ENCODE results near the gene GSG1L.
"Not testable (repeated sequence)": the region's sequence is repeated elsewhere in the genome, so short reads cannot be mapped to it uniquely, and the experiment has no call there.

Gene GSG1L

DNA sequence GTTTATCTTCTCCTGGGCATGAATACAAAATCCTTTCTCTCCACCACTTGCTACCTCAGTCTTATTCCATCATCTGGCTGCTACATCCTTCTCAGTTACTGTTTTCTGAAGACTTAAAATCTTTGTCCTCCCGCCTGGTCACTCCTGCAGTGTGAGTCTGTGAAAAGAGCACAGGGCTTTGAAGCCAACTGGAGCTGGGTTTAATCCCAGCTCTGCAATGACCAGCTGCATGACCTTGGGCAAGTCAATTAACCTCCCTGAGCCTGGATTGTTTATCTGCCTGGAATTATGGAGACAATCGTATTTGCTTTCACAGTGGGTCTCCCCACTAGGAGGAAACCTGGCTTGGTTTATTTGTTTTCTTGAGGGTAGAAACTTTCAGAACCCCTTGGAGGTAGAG, 183.2 kb downstream of the GSG1L start:
- DNase-seq: no peak

DNA sequence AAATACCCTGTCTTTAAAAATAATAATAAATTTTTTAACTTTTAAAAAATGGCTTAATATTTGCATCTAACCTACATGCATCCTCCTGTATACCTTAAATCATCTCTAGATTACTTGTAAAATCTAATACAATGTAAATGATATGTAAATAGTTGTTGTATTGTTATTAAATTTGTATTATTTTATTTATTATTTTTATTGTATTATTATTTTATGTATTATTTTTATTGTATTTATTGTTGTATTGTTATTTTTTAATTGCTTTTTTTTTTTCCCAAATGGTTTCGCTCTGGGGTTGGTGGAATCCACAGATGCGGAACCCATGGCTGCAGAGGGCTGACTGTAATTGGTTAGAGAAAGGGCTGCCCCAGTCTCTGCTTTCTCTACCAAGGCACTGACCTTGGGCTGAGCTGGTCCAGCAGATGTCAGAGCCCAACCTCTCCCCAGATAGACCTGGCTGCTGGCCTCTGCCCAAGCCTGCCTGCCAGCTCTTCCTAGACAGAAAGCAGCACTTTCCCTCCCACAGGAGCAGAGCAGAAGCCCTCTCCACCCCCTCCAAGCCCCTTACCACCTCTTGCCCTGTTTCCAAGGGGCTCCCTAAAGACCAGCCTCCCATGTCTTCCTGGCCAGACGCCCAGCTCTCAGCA, 183.8 kb downstream of the GSG1L start:
- DNase-seq: no peak

DNA sequence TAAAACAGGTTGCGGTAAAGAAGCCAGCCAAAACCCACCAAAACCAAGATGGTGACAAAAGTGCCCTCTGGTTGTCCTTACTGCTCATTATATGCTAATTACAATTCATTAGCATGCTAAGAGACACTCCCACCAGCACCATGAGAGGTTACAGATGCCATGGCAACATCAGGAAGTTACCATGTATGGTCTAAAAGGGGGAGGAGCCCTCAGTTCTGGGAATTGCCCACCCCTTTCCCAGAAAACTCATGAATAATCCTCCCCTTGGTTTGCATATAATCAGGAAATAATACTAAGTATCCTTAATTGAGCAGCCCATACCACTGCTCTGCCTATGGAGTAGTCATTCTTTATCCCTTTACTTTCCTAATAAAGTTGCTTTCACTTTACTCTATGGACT, 190.9 kb downstream of the GSG1L start:
- not testable (repeated sequence) for DNase-seq

DNA sequence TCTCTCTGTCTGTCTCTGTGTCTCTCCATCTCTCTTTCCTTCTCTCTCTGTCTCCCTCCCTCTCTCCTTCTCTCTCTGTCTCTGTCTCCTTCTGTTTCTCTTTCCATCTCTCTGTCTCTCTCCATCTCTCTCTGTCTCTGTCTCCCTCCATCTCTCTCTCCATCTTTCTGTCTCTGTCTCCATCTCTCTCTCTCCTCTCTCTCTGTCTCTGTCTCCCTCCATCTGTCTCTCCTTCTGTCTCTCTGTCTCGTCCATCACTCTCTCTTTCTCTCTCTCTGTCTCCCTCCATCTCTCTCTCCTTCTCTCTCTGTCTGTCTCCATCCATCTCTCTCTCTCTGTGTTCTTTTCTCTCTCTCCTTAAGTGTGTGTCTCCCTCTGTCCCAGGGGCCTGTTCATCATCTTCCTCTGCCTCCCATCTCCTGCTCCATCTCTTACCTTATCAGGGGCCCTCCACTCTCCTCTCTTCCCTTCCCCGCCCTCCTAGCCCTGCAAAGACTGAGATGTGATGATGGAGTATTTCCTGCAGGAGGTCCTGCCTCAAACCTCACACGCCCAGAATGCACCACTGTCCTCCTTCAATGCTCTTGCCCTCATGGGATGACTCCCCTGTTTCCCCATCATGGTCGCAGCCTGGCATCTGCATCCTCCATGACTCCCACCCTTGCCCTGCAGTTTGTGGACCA, 193.3 kb downstream of the GSG1L start:
- DNase-seq: no peak

DNA sequence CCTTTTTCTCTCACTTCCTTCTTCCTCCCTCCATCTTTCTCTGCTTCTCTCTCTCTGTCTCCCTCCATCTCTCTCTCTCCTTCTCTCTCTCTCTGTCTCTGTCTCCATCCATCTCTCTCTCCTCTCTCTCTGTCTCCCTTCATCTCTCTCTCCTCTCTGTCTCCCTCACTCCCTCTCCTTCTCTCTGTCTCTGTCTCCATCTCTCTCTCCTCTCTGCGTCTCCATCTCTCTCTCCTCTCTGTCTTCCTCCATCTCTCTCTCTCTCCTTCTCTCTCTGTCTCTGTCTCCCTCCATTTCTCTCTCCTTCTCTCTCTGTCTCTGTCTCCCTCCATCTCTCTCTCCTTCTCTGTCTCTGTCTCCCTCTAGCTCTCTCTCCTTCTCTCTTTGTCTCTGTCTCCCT, 194.1 kb downstream of the GSG1L start:
- no peak for DNase-seq

DNA sequence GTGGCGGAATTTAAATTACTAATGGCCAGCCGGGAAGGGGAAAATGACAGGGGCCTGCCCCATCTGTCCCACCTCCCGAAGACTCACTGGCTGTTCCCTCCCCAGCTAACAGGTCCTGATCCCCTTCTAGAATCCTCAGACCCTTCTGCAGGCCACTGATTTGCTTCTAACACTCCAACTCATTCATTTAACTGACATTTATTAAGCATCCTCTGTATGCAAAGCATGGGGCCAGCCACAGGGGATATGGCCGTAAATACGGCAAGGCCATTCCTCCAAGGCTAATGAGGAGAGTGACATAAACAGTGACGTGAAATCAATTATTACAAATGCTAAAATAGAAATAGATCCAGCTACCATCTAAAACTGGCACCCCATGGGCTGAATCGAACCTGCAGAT, 195.3 kb downstream of the GSG1L start:
- peak; percentile 59 to 82 for DNase-seq

DNA sequence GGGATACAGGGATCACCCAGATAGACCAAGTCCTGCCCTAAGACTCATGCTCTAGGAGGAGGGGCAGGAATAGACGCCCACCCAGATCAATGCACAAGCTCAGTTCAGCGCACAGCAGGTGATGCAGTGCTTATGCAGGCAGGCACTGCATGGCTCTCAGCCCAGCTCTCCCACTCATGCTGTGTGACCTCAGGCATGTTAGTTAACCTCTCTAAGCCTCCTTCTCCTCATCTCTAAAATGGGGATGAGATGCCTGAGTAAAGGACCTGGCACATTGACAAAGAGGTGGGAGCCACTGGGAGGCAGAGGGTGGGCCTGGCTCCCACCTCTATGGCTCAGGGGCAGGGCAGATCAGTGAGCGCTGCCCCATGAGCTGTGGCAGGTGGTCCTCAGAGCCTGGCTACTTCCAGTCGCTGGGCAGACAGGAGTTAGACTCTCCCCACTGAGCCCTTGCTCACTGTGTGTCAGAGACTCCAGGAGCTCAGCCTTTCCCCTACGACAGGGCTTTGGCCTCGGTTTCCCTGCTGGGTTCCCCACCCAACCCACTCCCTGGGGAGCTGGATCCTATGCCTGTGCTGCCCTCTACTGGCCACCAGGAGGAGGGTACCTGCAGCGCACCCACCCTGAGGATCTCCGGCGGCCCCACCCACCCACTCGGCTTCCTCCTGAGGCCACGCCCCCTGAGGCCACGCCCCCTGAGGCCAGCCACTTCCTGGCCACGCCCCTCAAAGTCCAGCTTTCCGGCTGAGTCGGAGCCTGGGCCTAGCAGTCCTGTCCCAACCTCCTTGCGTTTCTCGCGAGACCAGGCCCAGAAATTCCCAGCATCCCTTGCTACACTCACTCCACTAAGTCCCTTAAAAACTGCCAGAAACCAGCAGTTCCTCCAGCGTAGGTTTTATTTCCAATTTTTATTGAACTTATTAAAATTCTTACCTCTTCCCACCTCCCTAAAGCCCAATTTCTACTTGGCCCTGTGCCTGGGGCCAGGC, 196.1 kb downstream of the GSG1L start:
- peak; percentile 47 to 83 for DNase-seq

DNA sequence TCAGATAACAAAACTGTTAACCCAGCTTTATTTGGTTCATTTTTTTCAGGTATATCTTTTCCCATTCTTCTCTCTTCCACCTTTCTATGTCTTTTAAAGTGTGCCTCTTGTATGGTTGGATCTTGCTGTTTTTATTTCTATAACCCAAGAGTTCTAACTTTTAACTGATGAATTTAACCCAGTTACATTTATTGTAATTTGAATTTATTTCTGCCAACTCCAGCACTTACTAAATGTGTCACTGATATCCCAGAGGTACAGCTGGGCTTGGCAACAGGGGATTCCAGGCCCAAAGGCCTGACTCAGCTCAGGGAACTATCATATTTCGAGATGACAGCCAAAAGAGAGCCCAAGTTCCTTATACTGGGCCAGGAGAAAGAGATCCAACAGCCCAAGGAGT, 200.1 kb downstream of the GSG1L start:
- no peak for DNase-seq

DNA sequence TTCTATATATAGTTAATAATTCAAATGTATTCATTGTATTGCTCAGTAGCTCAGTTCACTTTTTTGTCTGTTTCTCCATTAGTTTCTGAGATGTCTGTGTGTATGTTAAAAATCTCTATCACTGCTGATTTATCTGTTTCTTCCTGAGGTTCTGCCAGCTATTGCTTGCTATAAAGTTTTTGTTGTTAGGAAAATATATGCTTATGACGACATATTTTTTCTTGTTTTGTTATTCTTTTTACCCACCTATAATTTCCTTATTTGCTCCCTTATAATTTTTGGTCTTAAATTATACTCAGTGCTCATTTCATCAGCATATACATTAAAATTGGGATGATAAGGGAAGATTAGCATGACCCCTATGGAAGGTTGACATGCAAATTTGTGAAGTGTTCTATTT, 200.6 kb downstream of the GSG1L start:
- DNase-seq: no peak

DNA sequence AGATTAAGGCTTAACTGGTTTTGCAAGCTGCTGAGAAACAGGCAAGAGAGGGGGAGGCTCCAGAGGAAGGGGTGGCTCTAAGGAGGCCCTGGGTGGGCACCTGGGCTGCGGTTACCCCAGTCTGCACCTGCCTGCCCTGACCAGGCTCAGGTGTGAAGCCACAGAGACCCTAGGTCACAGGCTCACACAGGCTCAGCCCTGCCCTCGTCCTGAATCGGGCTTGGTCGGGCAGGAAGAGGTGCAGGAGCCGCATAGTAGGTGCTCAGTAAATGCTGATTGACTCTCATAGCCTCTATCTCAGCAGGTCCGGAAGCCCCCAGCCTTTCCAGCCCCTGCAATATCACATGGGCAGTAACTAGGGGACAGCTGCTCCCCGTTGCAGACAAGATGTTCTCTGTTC, 203.4 kb downstream of the GSG1L start:
- no peak for DNase-seq

DNA sequence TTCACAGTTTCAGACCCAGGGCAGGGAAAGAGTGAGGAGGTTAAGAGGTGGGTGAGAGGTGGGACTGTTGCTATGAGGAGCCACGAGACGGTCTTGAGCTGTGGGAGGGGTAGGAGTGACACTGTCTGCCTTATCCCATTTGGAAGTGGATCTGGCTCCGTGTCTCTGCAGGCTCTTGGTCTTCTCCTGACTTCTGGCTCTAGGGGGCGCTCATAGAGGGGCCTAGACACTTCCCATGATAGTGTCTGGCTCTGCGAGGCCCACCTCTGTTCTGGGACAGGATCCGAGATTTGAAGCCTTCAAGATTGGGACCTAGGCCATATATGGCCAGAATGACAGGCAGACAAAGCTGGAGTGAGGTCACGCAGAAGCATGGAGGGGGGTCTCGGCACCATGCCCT, 204.5 kb downstream of the GSG1L start:
- peak in 1 of 2 experiments; percentile 16 for DNase-seq

DNA sequence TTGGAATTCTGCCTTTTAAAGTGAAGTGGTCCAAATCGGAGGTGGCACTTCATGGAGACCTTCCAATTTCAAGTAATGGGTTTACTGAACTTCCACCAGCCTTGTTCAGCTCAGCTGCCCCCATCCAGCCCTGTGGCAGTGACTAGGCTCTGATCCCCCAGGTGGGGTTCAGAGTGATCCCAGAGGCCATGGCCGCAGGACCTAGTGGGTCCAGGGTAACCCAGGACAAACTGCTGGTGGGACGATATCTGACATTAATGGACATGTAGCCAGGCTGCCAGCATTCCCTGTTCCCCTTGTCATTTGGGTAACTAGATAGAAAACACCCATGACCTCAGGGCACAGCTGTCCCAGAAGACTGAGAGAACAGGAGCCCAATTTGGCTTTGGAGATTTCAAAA, 209.9 kb downstream of the GSG1L start:
- DNase-seq: no peak

DNA sequence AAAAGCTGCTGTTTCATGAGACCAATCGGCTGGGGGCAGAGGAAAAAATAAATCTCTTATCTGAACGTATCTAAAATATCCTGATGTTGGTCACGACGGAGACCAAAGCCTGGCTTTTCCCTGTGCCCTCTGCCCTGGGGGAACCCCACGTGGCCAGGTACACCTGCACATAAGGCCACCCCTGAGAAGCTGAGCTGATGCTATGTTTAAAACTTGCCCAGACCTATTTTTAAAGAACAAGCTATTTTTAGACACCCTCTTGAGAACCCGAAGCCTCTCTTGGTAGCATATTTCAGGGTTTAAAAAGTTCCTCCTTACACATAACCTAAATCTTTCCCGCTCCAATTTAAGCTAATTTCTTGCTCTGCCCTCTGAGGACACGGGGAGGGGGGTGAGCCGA, 210.4 kb downstream of the GSG1L start:
- DNase-seq: no peak

DNA sequence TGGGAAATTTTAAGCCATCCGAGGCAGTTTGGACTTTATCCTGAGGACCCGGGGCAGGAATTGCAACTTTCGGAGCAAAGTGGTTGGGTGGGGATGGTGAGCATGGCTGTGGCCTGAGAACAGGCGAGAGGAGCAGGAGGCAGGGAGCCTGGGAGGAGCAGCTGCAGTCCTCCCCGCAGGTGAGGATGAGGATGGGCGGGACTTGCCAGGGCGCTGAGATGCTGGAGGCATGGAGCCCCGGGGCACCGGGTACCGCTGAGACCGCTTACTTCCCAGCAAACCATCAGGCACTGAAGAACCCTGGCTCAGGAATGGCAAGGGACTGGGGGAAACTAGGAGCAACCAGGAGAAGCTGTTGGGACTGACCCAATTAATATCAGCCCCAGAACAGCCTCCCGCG, 210.8 kb downstream of the GSG1L start:
- no peak for DNase-seq

DNA sequence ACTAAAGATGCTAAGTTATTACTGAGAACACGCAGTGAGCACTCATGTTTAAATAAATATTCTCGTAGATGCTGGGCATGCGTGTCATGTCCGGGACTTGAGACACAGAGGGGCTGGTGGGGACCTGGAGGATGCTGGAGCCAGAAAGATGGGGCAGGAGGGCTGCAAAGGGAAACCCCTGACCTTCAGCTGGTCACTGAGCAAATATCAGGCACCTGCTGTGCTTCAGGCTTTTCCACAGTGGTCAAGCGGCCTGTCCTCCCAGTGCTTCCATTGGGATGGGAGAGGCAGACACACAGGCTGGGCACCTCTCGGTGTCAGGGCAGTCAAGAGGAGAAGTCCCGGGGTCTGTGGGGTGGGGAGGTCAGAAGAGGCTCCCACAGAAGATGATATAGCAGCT, 211.4 kb downstream of the GSG1L start:
- no peak for DNase-seq

DNA sequence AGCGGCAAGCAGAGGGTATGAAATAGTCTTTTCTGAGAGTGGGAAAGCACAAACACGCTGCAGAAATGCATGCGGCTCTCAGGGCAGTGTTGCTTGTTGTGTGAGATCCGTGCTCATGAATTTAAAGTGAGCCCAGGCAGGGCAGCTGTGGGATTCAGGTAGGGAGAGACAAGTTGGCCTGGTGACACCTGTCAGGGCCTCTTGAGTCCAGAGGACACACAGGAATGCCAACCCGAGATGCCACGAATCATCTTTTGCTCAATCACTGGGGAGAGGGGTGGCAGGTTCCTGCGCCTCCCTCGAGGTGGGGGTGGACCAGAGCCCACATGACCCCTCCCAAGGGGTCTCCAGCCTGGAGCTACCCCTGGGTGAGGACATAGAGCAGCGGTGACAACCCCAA, 211.9 kb downstream of the GSG1L start:
- DNase-seq: no peak

DNA sequence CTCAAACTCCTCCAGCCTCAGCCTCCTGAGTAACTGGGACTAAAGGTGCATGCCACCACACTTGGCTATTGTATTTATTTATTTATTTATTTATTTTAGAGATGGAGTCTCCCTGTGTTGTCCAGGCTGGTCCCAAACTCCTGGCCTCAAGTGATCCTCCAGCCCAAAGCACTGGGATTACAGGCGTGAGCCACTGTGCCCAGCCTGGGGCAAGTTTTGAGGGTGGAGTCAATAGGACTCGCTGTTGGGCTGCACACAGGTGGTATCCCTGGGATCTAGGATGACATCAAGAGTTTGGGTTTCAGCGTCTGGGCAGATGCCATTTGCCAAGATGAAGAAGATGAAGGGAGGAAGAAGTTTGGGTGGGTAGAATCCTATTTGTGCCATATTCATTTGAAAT, 213.9 kb downstream of the GSG1L start:
- DNase-seq: no peak

DNA sequence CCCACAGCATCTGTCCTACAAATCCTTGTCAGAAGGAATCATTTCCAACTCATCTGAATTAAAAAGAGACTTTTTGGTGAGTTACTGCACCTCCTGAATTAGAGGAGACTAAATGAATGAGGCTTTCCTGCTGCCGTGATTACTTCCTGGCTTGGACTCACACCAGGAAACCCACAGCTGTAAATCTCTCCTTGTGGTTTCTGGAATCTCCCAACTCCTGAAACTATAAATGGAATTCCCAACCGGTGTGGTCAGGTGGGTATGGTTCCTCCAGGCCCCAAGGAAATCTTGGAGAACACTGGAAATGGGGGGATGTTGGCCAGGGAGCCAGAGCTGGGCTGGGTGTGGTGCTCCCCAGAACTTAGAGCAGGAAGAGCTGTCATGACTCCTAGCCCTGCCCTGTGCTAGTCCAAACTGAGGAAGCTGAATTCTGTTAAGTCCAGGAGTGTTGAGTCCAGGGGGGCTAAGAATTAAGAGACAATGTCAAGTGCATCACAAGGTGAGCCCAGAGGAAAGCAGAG, 216.4 kb downstream of the GSG1L start:
- DNase-seq: no peak

DNA sequence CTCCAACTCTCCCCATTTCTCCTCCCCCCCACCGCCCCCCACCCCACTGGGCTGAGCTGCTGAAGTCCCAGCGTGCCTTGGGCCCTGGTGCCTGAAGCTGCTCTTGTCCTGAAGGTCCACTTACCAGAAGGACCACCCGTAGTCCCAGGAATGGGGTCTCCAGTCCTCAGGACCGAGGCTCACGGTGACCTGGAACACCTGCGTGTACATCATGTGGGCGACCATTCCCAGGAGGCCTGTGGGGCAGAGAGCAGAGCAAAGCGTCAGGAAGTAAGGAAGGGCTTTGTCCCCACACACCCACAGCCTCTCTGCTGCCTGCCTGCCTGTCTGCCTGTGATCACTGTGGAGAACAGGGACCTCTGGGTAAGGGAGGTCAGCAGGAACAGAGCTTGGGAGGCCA, 218.7 kb downstream of the GSG1L start:
- DNase-seq: no peak

DNA sequence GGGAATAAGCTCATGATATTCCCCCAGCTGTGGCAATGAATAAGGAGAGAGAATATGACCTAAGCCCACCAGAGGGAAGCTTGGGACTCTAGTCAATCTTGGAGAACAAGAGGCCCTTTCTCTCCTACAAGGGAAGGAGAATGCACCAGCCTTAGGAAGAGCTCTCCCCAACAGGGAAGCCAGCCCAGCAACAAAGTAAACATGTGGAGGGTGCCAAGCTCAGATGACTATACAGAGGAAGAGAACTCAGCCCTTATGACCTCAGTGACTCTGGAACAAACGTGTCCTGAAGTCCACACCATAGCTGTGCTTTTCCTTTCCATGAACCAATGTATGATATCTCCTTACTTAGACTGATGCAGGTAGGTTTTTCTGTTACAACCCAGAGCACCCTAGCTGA, 219.7 kb downstream of the GSG1L start:
- DNase-seq: no peak

DNA sequence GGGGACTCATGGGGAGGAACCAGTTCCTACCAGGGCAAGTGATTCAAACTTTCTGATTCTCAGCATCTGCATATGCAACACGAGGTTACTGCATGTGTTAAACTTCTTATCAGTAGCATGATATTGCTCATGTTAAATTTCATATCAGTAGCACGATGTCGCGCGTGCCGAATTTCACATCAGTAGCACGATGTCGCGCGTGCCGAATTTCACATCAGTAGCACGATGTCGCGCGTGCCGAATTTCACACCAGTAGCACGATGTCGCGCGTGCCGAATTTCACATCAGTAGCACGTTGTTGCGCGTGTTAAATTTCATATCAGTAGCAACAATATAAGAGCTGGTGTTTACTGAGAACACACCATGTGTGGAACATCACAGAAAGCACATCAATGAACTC, 221.6 kb downstream of the GSG1L start:
- no peak for DNase-seq

DNA sequence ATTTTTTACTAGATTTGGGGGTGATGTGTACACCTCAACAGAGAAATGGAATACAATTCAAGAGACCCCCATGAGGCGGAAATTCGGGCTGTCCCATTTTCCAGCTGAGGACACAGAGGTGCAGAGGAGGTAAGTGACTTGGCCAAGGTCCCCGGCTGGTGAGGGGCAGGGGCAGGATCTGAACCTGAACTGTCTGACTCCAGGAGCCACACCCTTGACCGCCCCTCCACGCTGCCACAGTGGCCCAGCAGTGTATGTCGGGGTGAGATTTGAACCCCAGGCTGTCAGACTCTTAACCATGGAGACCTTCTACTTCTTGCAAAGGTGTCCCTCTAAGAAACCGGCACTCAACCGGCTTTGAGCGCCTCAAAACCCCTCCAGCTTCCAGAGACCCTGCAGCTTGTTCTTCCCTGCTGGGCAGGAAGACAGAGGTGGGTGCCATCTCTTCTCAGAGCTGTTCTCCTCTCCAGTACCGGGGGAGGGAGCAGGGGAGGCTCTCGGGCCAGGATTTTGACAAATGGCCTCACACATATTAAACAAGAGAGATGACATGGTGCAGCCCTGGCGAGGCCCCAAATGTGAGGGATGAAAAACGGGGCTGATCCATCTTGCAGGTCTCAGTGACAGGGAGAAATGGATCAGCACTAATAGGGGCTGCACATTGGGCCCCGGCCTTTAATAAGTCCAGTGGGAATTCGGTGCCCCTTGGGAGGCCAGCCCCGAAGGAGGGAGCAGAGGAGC, 222.3 kb downstream of the GSG1L start:
- DNase-seq: no peak
